Smooth muscle cell of the pulmonary artery (primary cell): ENCODE measurements around the gene KIF9. TPM values are rescaled to one million over a fixed set of nuclear protein-coding genes. Genes with fewer than 3 reads are reported as not detected.

Experiments used
- total RNA-seq: library from RNA; depleted of rRNA; stranded (reverse); fragments of >200 nt; gene quantifications from 2 replicates; pipeline ENCODE4 v1.2.3, GENCODE V29; 2014

Gene KIF9, protein sequence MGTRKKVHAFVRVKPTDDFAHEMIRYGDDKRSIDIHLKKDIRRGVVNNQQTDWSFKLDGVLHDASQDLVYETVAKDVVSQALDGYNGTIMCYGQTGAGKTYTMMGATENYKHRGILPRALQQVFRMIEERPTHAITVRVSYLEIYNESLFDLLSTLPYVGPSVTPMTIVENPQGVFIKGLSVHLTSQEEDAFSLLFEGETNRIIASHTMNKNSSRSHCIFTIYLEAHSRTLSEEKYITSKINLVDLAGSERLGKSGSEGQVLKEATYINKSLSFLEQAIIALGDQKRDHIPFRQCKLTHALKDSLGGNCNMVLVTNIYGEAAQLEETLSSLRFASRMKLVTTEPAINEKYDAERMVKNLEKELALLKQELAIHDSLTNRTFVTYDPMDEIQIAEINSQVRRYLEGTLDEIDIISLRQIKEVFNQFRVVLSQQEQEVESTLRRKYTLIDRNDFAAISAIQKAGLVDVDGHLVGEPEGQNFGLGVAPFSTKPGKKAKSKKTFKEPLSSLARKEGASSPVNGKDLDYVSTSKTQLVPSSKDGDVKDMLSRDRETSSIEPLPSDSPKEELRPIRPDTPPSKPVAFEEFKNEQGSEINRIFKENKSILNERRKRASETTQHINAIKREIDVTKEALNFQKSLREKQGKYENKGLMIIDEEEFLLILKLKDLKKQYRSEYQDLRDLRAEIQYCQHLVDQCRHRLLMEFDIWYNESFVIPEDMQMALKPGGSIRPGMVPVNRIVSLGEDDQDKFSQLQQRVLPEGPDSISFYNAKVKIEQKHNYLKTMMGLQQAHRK
- total RNA-seq, result 3.0 and 3.4 TPM in 2 replicates

DNA sequence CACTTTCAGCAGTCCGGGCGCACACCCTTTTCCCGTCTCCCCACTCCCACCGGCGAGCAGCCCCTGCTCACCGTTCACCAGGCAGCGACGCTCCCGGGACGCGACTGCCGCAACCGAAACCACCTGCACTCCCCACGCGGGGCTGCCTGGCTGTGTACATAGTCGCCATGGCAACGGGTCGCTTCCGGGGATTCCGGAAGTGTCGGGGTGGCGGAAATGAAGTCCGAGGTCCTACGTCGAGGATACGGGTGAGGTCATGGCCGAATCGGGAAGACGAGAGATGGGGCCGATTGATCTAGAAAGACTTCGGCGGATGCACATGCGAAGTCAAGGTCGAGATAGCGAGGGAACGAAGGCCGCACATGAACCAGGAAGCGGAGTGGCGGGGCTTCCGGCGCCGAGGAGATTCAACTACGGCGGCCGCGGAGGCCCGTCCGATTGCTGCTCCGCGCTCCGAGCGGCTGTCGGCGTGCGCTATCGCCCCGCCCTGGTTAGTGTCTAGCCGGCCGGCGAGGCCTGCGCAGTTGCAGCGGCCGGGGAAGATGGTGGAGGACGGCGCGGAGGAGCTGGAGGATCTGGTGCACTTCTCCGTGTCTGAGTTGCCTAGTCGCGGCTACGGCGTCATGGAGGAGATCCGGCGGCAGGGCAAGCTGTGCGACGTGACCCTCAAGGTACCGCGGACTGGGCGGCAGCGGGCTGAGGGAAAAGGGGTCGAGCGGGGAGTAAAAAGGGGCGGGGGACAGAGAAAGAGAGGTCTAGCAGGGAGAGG lies at the start of gene KIF9, which contains the start of gene KLHL18:
Gene KIF9, minus strand, starts transcription at position 376 of the 769 bp plus-strand sequence. CDS start 5,425 bp downstream, outside the sequence.
Gene KLHL18, plus strand, starts transcription at position 521 of the 769 bp plus-strand sequence. Its CDS starts 22 bp downstream, at position 543.

Other genes with a start within 250 kb of the KIF9 start
- 32.1 and 34.9 TPM in 2 replicates for gene SETD2, start 118.7 kb downstream of the KIF9 start, total RNA-seq
- 22.9 and 26.6 TPM in 2 replicates for gene KLHL18, start 145 bp upstream of the KIF9 start, total RNA-seq
- 31.1 and 37.2 TPM in 2 replicates for gene PTPN23, start 98.2 kb upstream of the KIF9 start, total RNA-seq
- 75.0 and 90.4 TPM in 2 replicates for gene SCAP, start 193.1 kb upstream of the KIF9 start, total RNA-seq
- gene ELP6, start 230.9 kb upstream of the KIF9 start, total RNA-seq, result 22.8 and 24.4 TPM in 2 replicates